ENCODE results near the gene ACSL5.

ACSL5 gene

GRCh38 chr10:112338957-112339356, 35.0 kb upstream of the ACSL5 start:
- no peaks in the 10 kb centered on the region for H3K36me3 ChIP-seq (ENCODE audit: insufficient read depth, low read length)
- H3K27ac ChIP-seq (ENCODE audit: low read depth, low read length), result no peak overlapping the region
- H3K4me1 ChIP-seq (ENCODE audit: insufficient read depth, low read length), result no peaks in the 10 kb centered on the region; the same call in 1 of the 2 replicates
- no peak overlapping the region for H3K9ac ChIP-seq (ENCODE audit: low read depth, low read length)
- WGBS, result 96% methylated on average over 3 of the region's 3 CpGs
- no peak overlapping the region for H3K4me3 ChIP-seq (ENCODE audit: low read length)
- H3K9me3 ChIP-seq (ENCODE audit: insufficient read depth, low read depth, low read length), result no peaks in the 10 kb centered on the region
- no peaks in the 10 kb centered on the region for H3K27me3 ChIP-seq (ENCODE audit: insufficient read depth, low read length)

- Histone ChIP-seq H3K4me3 (ENCODE audit: low read length) (no peak overlapping the region), H3K9ac (ENCODE audit: low read depth, low read length) (no peak overlapping the region), H3K4me1 (ENCODE audit: insufficient read depth, low read length) (no peaks in the 10 kb centered on the region; the same call in 1 of the 2 replicates), H3K36me3 (ENCODE audit: insufficient read depth, low read length) (no peaks in the 10 kb centered on the region), H3K27me3 (ENCODE audit: insufficient read depth, low read length) (no peaks in the 10 kb centered on the region), H3K27ac (ENCODE audit: low read depth, low read length) (no peak overlapping the region), H3K9me3 (ENCODE audit: insufficient read depth, low read depth, low read length) (no peaks in the 10 kb centered on the region)
- WGBS, result 83% methylated on average over 2 of the region's 2 CpGs
These were observed 33.3 kb upstream of the ACSL5 start for GRCh38 chr10:112340601-112341000.

- H3K27me3 ChIP-seq (ENCODE audit: insufficient read depth, low read length), result no peaks in the 10 kb centered on the region
- no peaks in the 10 kb centered on the region for H3K9me3 ChIP-seq (ENCODE audit: insufficient read depth, low read depth, low read length)
- no peaks in the 10 kb centered on the region for H3K36me3 ChIP-seq (ENCODE audit: insufficient read depth, low read length)
- H3K27ac ChIP-seq (ENCODE audit: low read depth, low read length), result no peak overlapping the region
- no peak overlapping the region for H3K9ac ChIP-seq (ENCODE audit: low read depth, low read length)
- H3K4me3 ChIP-seq (ENCODE audit: low read length), result no peak overlapping the region
- no peaks in the 10 kb centered on the region for H3K4me1 ChIP-seq (ENCODE audit: insufficient read depth, low read length)
- WGBS, result 88% methylated on average over 5 of the region's 5 CpGs
These were observed 30.7 kb upstream of the ACSL5 start for GRCh38 chr10:112343056-112343806.

- Histone ChIP-seq H3K27me3 (ENCODE audit: insufficient read depth, low read length) (no peaks in the 10 kb centered on the region), H3K4me3 (ENCODE audit: low read length) (no peak overlapping the region), H3K9ac (ENCODE audit: low read depth, low read length) (no peak overlapping the region), H3K4me1 (ENCODE audit: insufficient read depth, low read length) (no peaks in the 10 kb centered on the region), H3K9me3 (ENCODE audit: insufficient read depth, low read depth, low read length) (no peaks in the 10 kb centered on the region), H3K27ac (ENCODE audit: low read depth, low read length) (no peak overlapping the region), H3K36me3 (ENCODE audit: insufficient read depth, low read length) (no peaks in the 10 kb centered on the region)
- WGBS, result 89% methylated on average over 6 of the region's 6 CpGs
These were observed 29.7 kb upstream of the ACSL5 start for GRCh38 chr10:112344261-112344660.

GRCh38 chr10:112345202-112345601, 28.7 kb upstream of the ACSL5 start:
- Histone ChIP-seq H3K27me3 (ENCODE audit: insufficient read depth, low read length) (no peaks in the 10 kb centered on the region), H3K9ac (ENCODE audit: low read depth, low read length) (no peak overlapping the region), H3K36me3 (ENCODE audit: insufficient read depth, low read length) (no peaks in the 10 kb centered on the region), H3K4me3 (ENCODE audit: low read length) (no peak overlapping the region), H3K4me1 (ENCODE audit: insufficient read depth, low read length) (no peaks in the 10 kb centered on the region), H3K9me3 (ENCODE audit: insufficient read depth, low read depth, low read length) (no peaks in the 10 kb centered on the region), H3K27ac (ENCODE audit: low read depth, low read length) (no peak overlapping the region)
- WGBS, result 50% methylated on average over 2 of the region's 3 CpGs

GRCh38 chr10:112345743-112346142, 28.2 kb upstream of the ACSL5 start:
- no peak overlapping the region for H3K9ac ChIP-seq (ENCODE audit: low read depth, low read length)
- no peak overlapping the region for H3K4me3 ChIP-seq (ENCODE audit: low read length)
- 95% methylated on average over 8 of the region's 9 CpGs for WGBS

GRCh38 chr10:112346774-112347173, 27.1 kb upstream of the ACSL5 start:
- Histone ChIP-seq H3K9me3 (ENCODE audit: insufficient read depth, low read depth, low read length) (no peaks in the 10 kb centered on the region), H3K27ac (ENCODE audit: low read depth, low read length) (no peak overlapping the region), H3K9ac (ENCODE audit: low read depth, low read length) (no peak overlapping the region), H3K36me3 (ENCODE audit: insufficient read depth, low read length) (no peaks in the 10 kb centered on the region), H3K4me1 (ENCODE audit: insufficient read depth, low read length) (no peaks in the 10 kb centered on the region), H3K27me3 (ENCODE audit: insufficient read depth, low read length) (no peaks in the 10 kb centered on the region), H3K4me3 (ENCODE audit: low read length) (no peak overlapping the region)
- 94% methylated on average over 5 of the region's 5 CpGs for WGBS

More at GRCh38 chr10:112345743-112346142, 28.2 kb upstream of the ACSL5 start:
- Histone ChIP-seq H3K36me3 (ENCODE audit: insufficient read depth, low read length) (no peaks in the 10 kb centered on the region), H3K9me3 (ENCODE audit: insufficient read depth, low read depth, low read length) (no peaks in the 10 kb centered on the region), H3K27ac (ENCODE audit: low read depth, low read length) (no peak overlapping the region), H3K4me1 (ENCODE audit: insufficient read depth, low read length) (no peaks in the 10 kb centered on the region), H3K27me3 (ENCODE audit: insufficient read depth, low read length) (no peaks in the 10 kb centered on the region)

GRCh38 chr10:112347709-112348671, 25.9 kb upstream of the ACSL5 start:
- Histone ChIP-seq H3K27me3 (ENCODE audit: insufficient read depth, low read length) (no peaks in the 10 kb centered on the region), H3K4me1 (ENCODE audit: insufficient read depth, low read length) (no peaks in the 10 kb centered on the region), H3K4me3 (ENCODE audit: low read length) (no peak overlapping the region), H3K36me3 (ENCODE audit: insufficient read depth, low read length) (no peaks in the 10 kb centered on the region), H3K9me3 (ENCODE audit: insufficient read depth, low read depth, low read length) (no peaks in the 10 kb centered on the region), H3K27ac (ENCODE audit: low read depth, low read length) (no peak overlapping the region), H3K9ac (ENCODE audit: low read depth, low read length) (no peak overlapping the region)
- 92% methylated on average over 12 of the region's 12 CpGs for WGBS

GRCh38 chr10:112348759-112349158, 25.2 kb upstream of the ACSL5 start:
- no peak overlapping the region for H3K4me3 ChIP-seq (ENCODE audit: low read length)
- H3K27me3 ChIP-seq (ENCODE audit: insufficient read depth, low read length), result no peaks in the 10 kb centered on the region
- no peaks in the 10 kb centered on the region for H3K9me3 ChIP-seq (ENCODE audit: insufficient read depth, low read depth, low read length)
- WGBS, result no CpG with 5 or more reads among the region's 1 CpG
- no peak overlapping the region for H3K27ac ChIP-seq (ENCODE audit: low read depth, low read length)
- H3K36me3 ChIP-seq (ENCODE audit: insufficient read depth, low read length), result no peaks in the 10 kb centered on the region
- no peak overlapping the region for H3K9ac ChIP-seq (ENCODE audit: low read depth, low read length)
- no peaks in the 10 kb centered on the region for H3K4me1 ChIP-seq (ENCODE audit: insufficient read depth, low read length)

- H3K27ac ChIP-seq (ENCODE audit: low read depth, low read length), result no peak overlapping the region
- H3K4me1 ChIP-seq (ENCODE audit: insufficient read depth, low read length), result no peaks in the 10 kb centered on the region
- H3K4me3 ChIP-seq (ENCODE audit: low read length), result no peak overlapping the region
- H3K9me3 ChIP-seq (ENCODE audit: insufficient read depth, low read depth, low read length), result no peaks in the 10 kb centered on the region
- no peak overlapping the region for H3K9ac ChIP-seq (ENCODE audit: low read depth, low read length)
- 96% methylated on average over 46 of the region's 46 CpGs for WGBS
- H3K36me3 ChIP-seq (ENCODE audit: insufficient read depth, low read length), result no peaks in the 10 kb centered on the region
- no peaks in the 10 kb centered on the region for H3K27me3 ChIP-seq (ENCODE audit: insufficient read depth, low read length)
These were observed 24.3 kb upstream of the ACSL5 start for GRCh38 chr10:112349521-112350085.

GRCh38 chr10:112351146-112351545, 22.8 kb upstream of the ACSL5 start:
- Histone ChIP-seq H3K4me3 (ENCODE audit: low read length) (no peak overlapping the region), H3K27me3 (ENCODE audit: insufficient read depth, low read length) (no peaks in the 10 kb centered on the region), H3K9me3 (ENCODE audit: insufficient read depth, low read depth, low read length) (no peaks in the 10 kb centered on the region), H3K9ac (ENCODE audit: low read depth, low read length) (no peak overlapping the region), H3K4me1 (ENCODE audit: insufficient read depth, low read length) (no peaks in the 10 kb centered on the region), H3K36me3 (ENCODE audit: insufficient read depth, low read length) (no peaks in the 10 kb centered on the region), H3K27ac (ENCODE audit: low read depth, low read length) (no peak overlapping the region)
- WGBS, result 87% methylated on average over 8 of the region's 8 CpGs
